ENCODE results near the gene MT1M. TPM values are rescaled to one million over a fixed set of nuclear protein-coding genes. Genes with fewer than 3 reads are reported as not detected.

The MT1M gene
- total RNA-seq, 1 experiment from 2014 or later, result 0.39 TPM

GRCh38 chr16:56647641-56648431 is 15.4 kb downstream of the MT1M start:
- DNase-seq (ENCODE audit: low read depth, low spot score) (no peak), ATAC-seq (no peak)
- Histone ChIP-seq H3K9me3 (ENCODE audit: control insufficient read depth in 1 of 2, insufficient read depth in 1 of 2, low read depth in 1 of 2, low read length in 2 of 2) (no peaks in the 10 kb centered on the region), H3K9ac (ENCODE audit: low read length) (no peak overlapping the region), H3K79me2 (ENCODE audit: insufficient read depth, low read length) (no peaks in the 10 kb centered on the region), H3K4me1 (ENCODE audit: control insufficient read depth in 1 of 2, insufficient read depth in 2 of 2, low read length in 2 of 2) (peaks cover 11 to 23% of the 10 kb centered on the region in 2 experiments), H4K20me1 (ENCODE audit: insufficient read depth) (no peaks in the 10 kb centered on the region), H3K4me2 (ENCODE audit: low read length) (no peak overlapping the region), H3K9me2 (ENCODE audit: insufficient read depth) (no peaks in the 10 kb centered on the region), H3K27me3 (ENCODE audit: insufficient read depth, low read length) (no peaks in the 10 kb centered on the region), H3K27ac (ENCODE audit: low read depth, low read length) (no peak overlapping the region), H3K36me3 (ENCODE audit: control insufficient read depth in 1 of 2, insufficient read depth in 2 of 2, low read length in 2 of 2) (no peaks in the 10 kb centered on the region), H2AFZ (ENCODE audit: low read depth, low read length, poor library complexity, severe bottlenecking) (no peak overlapping the region), H3K4me3 (replicated peaks in 1 of 2; ENCODE audit: low read depth in 1 of 2, low read length in 2 of 2) (no peak overlapping the region)
- POLR2A ChIA-PET, result no interaction called here
- CTCF ChIA-PET, result no interaction called here
- BruUV-seq (replicated peaks), result no TSS peak
- intact Hi-C loops (cut with micrococcal nuclease), result no loop called here
- RAD21 ChIA-PET (ENCODE audit: low non-redundant PET in 1 of 2, low total read pairs in 2 of 2, uncharacterized antibody in 2 of 2, unreplicated experiment in 2 of 2), result no interaction called here
- no peak for TF ChIP-seq ATF3 (IDR thresholded peaks at IDR 0.05)

GRCh38 chr16:56649271-56649670 is 16.8 kb downstream of the MT1M start:
- H3K4me2 ChIP-seq (ENCODE audit: low read length), result no peak overlapping the region
- no peaks in the 10 kb centered on the region for H3K36me3 ChIP-seq (ENCODE audit: control insufficient read depth in 1 of 2, insufficient read depth in 2 of 2, low read length in 2 of 2)
- BruUV-seq (replicated peaks), result no TSS peak
- no peak overlapping the region for H3K27ac ChIP-seq (ENCODE audit: low read depth, low read length)
- no peak overlapping the region for H3K4me3 ChIP-seq (replicated peaks in 1 of 2; ENCODE audit: low read depth in 1 of 2, low read length in 2 of 2)
- no peaks in the 10 kb centered on the region for H3K9me2 ChIP-seq (ENCODE audit: insufficient read depth)
- H3K79me2 ChIP-seq (ENCODE audit: insufficient read depth, low read length), result no peaks in the 10 kb centered on the region
- no peaks in the 10 kb centered on the region for H3K9me3 ChIP-seq (ENCODE audit: control insufficient read depth in 1 of 2, insufficient read depth in 1 of 2, low read depth in 1 of 2, low read length in 2 of 2)
- no peaks in the 10 kb centered on the region for H4K20me1 ChIP-seq (ENCODE audit: insufficient read depth)
- H3K27me3 ChIP-seq (ENCODE audit: insufficient read depth, low read length), result no peaks in the 10 kb centered on the region
- CTCF ChIA-PET, result no interaction called here
- RAD21 ChIA-PET (ENCODE audit: low non-redundant PET in 1 of 2, low total read pairs in 2 of 2, uncharacterized antibody in 2 of 2, unreplicated experiment in 2 of 2), result no interaction called here
- TF ChIP-seq YY1 (IDR thresholded peaks at IDR 0.05; ENCODE audit: extremely low read depth, insufficient replicate concordance, low read depth, low read length) (no peak), TCF7L2 (IDR thresholded peaks at IDR 0.05; ENCODE audit: borderline replicate concordance, extremely low read depth, insufficient read depth, insufficient read length) (no peak)
- intact Hi-C loops (cut with micrococcal nuclease), result no loop called here
- no peak overlapping the region for H2AFZ ChIP-seq (ENCODE audit: low read depth, low read length, poor library complexity, severe bottlenecking)
- ATAC-seq, result no peak
- H3K9ac ChIP-seq (ENCODE audit: low read length), result no peak overlapping the region
- no peak for DNase-seq (ENCODE audit: low read depth, low spot score)
- peaks cover 12 to 23% of the 10 kb centered on the region in 2 experiments for H3K4me1 ChIP-seq (ENCODE audit: control insufficient read depth in 1 of 2, insufficient read depth in 2 of 2, low read length in 2 of 2)
- POLR2A ChIA-PET, result no interaction called here
